NCI-H2029 (cell line): ENCODE measurements around the gene MIDN.
"Not testable (repeated sequence)": the region's sequence is repeated elsewhere in the genome, so short reads cannot be mapped to it uniquely, and the experiment has no call there.

Source experiments
- DNase-seq: peaks from one replicate; lab custom pipeline; 2025; lab: John Stamatoyannopoulos, UW

MIDN gene

DNA sequence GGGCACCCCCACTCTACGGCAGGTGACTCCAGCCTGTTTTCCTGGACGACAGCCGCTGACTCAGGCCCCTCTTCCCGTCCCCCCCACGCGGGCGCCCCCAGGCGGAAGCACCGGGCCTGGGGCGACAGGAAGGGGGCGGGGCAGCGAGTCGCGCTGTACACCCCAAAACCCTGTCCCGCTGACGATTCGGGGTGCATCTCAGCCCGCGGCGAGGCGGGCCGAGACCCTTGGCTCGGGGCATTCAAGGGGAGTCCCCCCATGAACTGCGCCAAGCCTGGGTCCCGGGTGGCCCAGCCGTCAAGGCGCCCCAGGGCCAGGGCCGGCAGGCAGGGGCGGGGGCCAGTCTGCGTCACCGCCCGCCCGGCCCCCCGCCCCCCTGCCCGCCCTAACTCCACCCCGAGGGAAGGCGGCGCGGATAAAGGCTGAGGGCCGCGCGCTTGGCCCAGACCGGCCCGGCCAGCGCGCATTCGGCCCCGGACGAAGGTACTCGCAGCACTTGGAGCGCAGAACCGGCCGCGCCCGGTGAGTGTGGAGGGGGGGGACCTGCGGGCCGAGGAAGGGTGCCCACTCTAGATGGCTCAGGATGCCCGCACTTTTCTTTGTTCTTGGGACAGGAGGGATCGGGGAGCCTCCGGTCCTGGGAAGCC is at the start of gene MIDN:
Gene MIDN (plus strand): TSS at position 445 of the 647 bp plus-strand sequence. CDS start 1,714 bp downstream, outside the sequence.
- peak; percentile 28 for DNase-seq

DNA sequence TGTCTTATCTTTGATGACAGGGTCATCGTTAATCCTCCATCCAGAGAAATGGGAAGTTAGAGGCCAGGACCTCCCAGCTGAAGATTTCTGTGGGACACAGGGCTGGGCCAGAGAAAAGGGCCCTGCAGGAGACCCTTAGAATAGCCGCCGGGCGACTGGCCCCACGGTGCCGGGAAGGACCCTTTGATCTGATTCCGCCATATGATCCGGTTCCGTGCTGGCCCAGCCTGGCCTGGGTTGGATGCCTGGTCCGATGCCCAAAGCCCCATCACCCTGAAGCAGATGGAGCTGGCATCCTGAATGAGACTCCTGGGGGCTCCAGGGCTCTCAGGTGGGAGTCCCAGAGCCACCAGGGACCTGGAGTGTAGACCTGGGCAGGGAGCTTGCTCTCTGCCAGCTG is 48.9 kb upstream of the MIDN start:
- no peak for DNase-seq

DNA sequence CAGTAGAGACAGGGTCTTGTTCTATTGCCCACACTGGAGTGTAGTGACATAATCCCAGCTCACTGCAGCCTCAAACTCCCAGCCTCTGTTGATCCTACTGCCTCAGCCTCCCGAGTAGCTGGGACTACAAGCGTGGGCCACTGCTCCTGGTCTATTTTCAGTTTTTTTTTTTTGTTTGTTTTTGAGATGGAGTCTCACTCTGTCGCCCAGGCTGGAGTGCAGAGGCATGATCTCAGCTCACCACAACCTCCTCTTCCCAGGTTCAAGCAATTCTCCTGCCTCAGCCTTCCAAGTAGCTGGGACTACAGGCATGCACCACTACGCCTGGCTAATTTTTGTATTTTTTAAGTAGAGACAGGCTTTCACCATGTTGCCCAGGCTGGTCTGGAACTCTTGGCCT is 47.8 kb upstream of the MIDN start:
- DNase-seq: not testable (repeated sequence)

DNA sequence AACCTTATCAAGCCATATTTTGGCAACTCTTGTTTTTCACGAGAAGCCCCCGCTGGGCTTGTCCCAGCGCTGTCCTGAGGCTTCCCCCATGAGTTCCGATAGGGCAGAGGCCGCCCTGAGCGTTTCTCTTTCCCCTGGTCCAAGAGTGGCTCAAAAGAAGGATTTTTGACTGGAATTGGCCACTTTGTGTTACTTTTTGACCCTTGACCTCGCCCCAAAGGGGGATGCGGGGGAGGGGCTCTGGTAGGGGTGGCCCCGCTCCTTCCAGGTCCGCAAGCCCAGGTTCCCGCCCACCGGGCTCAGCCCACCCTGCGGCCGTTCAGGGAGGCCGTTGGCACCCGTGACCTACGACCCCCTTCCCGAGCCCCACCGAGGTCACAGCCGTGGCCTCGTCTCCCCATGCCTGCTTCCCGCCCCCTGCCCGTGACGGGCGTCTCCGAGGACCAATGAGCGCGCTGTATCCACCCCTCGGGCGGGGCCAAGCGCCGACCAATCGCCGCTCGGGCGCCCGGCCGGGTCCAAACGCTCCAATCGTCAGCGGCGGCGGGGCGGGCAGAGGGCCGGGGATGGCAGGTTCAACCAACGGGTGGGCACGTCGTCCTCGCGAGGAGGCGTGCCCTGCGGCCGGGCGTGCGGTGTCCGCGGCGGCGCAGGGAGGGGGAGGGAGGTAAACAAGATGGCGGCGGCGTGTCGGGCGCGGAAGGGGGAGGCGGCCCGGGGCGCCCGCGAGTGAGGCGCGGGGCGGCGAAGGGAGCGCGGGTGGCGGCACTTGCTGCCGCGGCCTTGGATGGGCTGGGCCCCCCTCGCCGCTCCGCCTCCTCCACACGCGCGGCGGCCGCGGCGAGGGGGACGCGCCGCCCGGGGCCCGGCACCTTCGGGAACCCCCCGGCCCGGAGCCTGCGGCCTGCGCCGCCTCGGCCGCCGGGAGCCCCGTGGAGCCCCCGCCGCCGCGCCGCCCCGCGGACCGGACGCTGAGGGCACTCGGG is 43.0 kb upstream of the MIDN start, which contains the start of gene STK11:
Gene STK11 (plus strand): TSS at position 665 of the 986 bp plus-strand sequence. CDS start 1,136 bp downstream, outside the sequence.
- peak; percentile 97 for DNase-seq

DNA sequence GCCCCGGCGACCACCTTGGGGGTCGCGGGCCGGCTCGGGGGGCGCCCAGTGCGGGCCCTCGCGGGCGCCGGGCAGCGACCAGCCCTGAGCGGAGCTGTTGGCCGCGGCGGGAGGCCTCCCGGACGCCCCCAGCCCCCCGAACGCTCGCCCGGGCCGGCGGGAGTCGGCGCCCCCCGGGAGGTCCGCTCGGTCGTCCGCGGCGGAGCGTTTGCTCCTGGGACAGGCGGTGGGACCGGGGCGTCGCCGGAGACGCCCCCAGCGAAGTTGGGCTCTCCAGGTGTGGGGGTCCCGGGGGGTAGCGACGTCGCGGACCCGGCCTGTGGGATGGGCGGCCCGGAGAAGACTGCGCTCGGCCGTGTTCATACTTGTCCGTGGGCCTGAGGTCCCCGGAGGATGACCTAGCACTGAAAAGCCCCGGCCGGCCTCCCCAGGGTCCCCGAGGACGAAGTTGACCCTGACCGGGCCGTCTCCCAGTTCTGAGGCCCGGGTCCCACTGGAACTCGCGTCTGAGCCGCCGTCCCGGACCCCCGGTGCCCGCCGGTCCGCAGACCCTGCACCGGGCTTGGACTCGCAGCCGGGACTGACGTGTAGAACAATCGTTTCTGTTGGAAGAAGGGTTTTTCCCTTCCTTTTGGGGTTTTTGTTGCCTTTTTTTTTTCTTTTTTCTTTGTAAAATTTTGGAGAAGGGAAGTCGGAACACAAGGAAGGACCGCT is 42.1 kb upstream of the MIDN start:
- no peak for DNase-seq

DNA sequence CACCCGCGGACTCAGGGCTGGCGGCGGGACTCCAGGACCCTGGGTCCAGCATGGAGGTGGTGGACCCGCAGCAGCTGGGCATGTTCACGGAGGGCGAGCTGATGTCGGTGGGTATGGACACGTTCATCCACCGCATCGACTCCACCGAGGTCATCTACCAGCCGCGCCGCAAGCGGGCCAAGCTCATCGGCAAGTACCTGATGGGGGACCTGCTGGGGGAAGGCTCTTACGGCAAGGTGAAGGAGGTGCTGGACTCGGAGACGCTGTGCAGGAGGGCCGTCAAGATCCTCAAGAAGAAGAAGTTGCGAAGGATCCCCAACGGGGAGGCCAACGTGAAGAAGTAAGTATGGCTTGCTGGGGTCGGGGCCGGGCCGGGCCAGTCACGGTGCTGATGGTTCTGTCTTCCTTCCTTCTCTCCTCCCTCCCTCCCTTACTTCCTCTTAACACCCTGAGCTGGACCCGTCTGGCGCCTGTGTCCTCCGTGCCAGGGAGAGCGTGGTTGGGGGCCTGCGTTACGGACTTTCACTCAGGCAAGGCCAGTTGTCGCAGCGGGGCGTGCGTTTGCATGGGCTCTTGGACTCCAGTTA is 41.4 kb upstream of the MIDN start:
- peak; percentile 15 for DNase-seq

DNA sequence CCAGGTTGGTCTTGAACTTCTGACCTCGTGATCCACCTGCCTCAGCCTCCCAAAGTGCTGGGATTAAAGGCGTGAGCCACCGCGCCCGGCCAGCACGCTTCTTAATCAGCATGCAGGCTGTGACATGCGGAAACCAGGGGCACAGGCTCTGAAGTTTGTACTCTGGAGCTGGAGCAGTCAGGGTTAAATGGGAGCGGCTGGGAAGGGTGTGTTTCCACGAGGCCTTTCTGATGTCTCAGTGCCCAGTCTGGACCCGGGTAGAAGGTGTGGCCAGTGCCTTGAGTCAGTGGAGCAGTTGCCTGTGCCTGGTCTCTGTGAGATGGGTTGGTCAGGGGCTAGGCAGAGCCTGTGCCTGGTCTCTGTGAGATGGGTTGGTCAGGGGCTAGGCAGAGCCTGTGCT is 39.6 kb upstream of the MIDN start:
- DNase-seq: not testable (repeated sequence)

DNA sequence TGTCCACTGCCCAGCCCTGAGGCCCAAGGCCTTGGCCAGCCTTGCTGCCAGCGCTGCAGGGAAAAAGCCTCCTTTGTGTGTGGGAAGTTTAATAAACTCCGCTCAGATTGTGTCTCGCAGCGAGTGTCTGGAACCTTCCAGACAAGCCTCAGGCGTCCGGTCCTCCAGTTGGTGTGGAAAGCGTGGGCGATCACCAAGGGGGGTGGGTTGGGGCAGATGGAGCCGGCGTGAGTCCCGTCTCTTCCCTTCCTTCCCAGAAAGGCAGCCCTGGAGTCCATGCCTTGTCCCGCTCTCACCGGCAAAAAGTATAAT is 38.2 kb upstream of the MIDN start:
- no peak for DNase-seq

DNA sequence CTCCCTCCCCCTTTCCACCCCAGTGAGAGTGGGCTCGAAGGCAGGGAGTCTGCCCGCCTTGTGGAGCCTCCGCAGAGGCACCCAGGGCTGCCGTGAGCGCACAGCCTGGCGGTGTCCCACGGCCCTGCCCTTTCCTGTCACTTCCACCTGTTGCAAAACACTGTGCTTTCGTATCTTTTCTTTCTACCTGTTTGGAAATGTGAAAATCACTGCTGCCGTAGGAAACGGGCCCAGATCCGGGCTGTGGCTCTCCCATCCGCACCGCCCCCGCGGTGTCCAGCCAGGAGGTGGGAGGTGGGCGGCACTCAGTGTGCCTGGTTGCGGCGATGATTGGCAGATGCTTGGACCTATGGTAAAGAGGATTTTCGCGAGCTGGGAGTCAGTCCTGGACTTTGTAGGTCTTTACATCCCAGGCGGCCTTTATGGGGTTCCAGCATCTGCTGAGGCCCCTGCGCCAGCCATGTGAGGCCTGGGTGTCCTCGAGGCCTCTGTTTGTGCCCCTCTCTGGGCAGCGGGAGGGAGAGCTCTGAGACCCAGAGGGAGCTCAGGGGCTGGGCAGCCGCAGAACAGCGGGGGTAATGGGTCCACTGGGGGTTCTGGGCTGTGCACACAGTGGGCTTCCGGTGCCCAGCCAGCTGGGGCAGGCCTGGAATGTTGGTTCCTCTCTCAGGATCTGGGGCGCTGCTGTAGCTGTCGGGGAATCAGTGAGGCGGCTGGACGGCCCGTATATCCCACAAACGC is 36.7 kb upstream of the MIDN start:
- DNase-seq: no peak

DNA sequence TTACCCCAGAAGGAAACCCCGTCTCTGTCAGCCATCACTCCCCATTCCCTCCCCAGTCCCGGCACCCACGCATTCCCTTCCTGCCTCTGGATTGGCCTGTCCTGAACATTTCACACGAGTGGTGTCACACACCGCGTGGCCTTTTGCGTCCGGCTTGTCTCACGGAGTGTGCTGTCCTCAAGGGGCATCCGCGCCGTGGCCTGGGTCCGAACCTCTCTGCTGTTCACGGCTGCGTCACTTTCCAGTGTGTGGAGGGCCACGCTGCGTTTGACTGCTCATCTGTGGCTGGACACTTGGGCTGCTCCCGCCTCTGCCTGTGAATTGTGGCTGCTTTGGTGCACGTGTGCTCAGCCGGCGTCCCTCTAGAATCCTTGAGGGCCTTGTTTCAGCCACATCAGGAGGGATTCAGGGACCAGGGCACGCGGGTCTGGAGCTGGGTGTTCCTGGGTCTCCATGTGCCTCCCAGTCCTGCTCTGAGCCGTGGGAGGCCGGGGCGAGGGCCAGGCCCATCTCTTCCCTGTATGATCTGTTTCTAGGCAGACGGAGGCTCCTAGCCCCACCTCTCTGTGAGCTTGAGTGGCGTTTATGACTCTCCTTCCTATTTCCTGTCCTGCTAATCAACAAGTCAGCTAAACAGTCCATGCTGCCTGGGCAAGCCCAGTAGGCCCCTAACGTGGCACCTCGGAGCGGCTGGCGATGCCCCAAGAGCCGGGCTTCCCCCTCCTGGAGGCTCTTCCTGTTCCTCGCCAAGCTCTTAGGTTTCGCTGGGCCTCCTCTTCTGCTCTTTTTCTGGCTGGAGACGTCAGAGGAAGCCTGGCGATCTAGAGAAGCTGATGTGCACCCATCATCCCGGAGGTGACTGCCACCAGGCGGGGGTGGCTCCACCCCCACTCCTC is 34.7 kb upstream of the MIDN start:
- no peak for DNase-seq

DNA sequence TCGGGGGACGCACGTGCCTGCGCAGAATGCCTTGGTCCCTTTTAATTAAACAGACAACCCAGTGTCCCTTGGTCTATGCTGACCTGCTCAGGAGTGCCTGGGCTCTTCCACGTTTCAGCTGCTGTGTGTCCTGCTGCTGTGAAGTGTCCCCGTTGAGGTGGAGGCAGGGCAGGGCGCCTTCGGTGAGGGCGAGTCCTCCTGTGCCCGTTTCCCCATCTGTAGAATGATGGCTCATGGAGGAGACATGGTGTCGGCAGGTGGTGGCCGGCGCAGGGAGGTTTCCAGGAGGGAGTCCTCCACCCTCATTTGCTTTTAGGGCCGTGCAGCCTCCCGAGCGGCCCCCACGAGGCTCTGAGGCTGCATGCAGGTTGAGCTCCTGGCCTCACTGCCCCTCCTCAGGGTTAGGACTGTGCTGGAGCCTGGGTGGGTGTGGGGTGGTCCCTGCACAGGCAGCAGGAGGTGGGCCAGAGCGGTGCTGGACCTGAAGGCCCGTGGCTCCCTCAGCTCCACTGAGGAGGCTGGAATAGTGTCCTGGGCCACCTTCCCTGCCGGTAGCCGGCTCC is 34.0 kb upstream of the MIDN start:
- no peak for DNase-seq

DNA sequence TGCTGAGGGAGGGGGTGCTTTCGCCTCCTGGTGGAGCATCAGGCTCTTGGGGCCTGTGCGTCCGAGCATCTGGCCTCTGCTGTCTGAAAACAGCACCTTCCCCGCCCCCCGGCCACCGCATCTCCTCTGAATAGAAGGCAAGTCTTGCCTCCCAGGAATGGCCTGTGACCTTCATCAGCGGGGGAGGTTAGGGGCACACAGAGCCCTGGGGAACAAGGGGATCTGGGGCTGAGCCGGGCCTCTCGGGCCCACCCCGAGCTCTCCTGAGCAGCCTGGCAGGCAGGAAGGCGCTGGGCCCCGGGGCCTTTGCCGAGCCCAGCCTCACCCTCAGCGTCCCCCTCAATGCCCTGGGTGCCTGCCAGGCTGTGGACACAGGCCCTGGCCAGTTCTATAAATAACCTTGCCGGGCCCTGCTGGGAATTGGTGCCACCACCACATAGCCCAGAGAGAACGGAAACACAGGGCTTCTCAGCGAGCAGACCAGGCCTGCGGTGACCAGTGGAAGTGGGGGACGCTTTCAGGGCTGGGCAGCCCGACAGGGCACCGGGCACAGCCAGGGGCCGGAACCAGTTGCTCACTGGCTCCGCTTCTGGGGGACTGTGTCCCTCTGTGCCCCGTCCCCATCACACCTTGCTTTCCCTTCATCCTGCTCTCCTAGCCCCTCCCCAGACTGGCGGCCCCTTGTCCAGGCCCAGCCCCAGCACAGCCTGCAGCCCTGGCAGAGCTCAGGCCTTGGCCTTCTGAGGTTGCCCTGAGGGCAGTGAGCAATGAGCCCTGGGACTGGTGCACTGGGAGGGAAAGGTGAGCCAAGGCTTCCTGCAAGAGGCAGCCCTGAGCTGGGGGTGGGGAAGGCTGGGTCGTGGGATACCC is 33.3 kb upstream of the MIDN start:
- DNase-seq: no peak

DNA sequence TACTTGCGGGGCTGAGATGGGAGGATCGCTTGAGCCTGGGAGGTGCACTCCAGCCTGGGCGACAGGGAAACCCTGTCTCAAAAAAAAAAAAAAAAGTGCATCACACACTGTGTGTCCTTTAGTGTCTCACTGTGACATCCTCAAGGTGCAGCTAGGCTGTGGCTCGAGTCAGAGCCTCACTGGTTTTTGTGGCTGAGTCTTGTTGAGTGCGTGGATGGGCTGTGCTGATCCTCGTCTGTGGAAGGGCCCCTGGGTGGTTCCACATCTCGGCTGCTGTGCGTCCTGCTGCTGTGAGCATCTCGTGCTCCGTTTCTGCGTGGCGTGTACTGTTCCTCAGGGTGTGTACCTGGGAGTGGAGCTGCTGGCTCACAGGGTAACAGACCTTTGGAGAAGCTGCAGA is 31.6 kb upstream of the MIDN start:
- no peak for DNase-seq

DNA sequence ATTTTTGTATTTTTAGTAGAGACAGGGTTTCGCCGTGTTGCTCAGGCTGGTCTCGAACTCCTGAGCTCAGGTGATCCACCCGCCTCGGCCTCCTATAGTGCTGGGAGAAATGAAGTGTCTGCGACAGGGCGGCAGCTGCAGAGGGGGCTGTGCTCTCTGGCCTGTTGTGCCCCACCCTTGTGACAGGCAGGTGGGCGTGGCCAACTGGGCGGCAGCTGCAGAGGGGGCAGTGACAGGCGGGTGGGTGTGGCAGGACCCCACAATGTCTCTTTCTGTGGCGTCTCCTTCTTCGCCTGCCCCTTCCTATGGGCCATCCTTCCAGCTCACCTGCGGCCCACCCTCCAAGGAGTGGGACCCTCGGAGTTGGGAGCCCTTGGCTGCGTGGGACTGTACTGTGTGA is 31.0 kb upstream of the MIDN start:
- no peak for DNase-seq

DNA sequence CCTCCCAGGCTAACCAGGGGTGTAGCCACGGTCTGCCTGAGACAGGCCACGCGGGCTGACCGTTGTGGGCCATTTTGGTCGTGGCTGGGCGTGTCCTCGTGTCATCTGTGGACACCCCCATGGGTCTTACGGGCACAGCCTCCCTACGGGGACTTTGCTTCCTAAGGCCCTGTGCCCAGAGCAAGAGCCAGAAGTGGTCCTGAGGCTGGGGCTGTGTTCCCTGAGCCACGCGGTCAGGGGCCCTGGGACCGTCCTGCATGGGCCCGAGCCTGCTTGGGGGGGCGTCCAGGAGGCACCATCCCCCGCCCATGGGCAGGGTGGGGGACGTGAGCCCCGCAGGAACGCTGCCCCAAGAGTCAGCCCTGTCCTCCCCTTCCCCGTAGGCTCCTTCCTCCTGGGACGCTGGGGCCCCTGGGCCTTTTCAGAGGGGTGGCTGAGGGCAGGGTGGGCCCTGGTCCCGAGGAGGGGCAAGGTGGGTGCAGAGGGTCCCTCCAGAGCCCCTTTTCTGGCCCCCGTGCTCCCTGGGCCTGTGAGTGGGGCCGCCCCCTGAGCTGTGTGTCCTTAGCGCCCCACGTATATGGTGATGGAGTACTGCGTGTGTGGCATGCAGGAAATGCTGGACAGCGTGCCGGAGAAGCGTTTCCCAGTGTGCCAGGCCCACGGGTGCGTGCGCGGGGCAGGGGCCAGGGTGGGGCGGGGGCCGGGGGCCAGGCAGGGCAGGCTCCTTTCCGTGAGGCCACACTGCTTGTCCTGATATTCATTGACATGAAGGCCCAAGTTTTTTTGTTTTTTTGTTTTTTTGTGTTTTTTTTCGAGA is 29.4 kb upstream of the MIDN start:
- DNase-seq: no peak

DNA sequence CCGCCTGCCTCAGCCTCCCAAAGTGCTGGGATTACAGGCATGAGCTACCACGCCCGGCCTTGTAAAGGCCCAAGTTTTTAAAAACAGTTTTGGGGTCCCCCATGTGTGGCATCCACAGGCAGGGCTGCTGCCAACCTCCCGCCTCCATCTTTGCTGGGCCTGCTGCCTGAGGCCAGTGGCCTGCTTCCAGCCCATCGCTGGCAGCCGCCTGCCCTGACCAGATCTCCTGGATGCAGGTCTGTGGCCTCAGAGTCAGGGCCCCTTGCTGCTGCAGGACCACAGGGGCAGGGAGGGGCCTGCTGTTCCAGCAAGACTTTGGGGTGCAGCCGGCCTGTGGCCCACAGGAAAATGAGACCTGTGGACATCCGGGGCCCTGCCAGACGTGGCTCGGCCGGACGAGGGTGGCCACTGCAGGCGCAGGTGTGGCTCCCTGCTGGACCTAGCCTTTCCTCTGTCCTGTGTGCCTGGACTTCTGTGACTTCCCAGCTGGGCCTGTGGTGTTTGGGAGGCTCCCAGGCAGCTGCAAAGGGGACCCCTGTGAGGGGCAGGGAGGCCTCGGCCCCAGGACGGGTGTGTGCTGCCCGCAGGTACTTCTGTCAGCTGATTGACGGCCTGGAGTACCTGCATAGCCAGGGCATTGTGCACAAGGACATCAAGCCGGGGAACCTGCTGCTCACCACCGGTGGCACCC is 28.5 kb upstream of the MIDN start:
- no peak for DNase-seq

DNA sequence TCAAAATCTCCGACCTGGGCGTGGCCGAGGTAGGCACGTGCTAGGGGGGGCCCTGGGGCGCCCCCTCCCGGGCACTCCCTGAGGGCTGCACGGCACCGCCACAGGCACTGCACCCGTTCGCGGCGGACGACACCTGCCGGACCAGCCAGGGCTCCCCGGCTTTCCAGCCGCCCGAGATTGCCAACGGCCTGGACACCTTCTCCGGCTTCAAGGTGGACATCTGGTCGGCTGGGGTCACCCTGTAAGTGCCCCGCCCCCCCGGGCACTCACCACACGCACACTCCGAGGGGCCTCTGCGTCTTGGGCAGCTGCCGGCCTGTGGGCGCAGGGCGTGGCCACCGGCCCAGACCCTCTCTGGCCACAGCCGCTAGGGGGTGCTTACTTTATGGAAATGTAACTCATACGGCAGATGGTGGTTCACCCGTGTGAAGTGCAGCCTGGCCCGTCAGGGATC is 27.9 kb upstream of the MIDN start:
- DNase-seq: no peak
